ENCODE results near the gene ASTL.
A peak's percentile ranks its signal among the peaks of the same experiment; 100 is the strongest.

Gene ASTL

DNA sequence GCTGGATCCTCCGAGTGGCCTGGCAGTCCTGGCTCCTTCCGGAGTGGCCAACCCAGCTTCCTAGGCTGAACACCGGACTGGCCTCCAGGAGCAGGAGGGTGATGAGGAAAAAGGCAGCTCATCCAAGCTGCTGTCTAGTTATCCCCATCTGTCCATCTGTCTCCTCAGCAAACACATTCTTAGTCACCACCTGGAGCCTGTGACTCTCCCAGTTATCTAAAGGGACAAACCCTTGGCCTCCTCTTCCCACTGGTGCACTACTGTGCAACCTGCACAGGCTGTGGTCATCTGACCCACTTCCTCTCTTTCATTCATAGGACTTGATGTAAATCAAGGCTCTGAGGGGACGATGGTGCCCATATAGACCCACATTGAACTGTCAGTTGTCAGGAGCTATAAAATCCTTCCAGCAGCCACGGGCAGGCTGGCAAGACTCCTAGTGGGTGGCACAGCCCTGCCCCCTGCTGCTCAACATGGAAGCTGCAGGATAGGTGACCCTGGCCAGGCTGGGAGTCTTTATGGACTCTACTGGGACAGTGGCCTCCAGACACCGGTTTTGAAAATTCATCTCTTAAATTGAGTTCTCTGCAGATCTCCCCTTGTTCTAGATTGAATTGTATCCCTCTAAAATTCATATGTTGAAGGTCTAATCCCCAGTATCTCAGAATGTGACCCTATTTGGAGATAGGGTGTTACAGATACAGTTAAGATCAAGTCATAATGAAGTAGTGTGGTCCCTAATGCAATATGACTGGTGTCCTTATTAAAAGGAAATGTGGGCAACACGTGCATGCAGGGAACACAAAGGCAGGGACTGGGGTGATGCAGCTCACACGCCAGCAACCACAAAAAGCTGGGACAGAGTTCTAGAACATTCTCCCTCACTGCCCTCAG is 36.2 kb upstream of the ASTL start:
- H3K27ac ChIP-seq: no peak overlapping the region
- peak; percentile 80 to 85 for TF ChIP-seq CTCF (IDR thresholded peaks at IDR 0.05)

GRCh38 chr2:96171831-96172230 is 33.5 kb upstream of the ASTL start:
- no peaks in the 10 kb centered on the region for H3K36me3 ChIP-seq
- H3K27me3 ChIP-seq: no peaks in the 10 kb centered on the region
- peaks cover 0 to 7% (median 0%) of the 10 kb centered on the region in 3 donors for H3K9me3 ChIP-seq
- no peak overlapping the region for H3K4me3 ChIP-seq
- no peak overlapping the region for H3K27ac ChIP-seq
- H3K4me1 ChIP-seq: no peaks in the 10 kb centered on the region
- TF ChIP-seq CTCF (IDR thresholded peaks at IDR 0.05): no peak
- intact Hi-C loops (cut with DNase I; ENCODE audit: low total_unique reads): no loop called here
- no peak for DNase-seq

More for the DNA sequence above, 36.2 kb upstream of the ASTL start:
- peak; percentile 65 to 80 for DNase-seq
- peaks cover 0 to 5% (median 0%) of the 10 kb centered on the region in 3 donors for H3K9me3 ChIP-seq
- H3K4me3 ChIP-seq: no peak overlapping the region
- H3K4me1 ChIP-seq: no peaks in the 10 kb centered on the region
- no peaks in the 10 kb centered on the region for H3K27me3 ChIP-seq
- intact Hi-C loops (cut with DNase I; ENCODE audit: low total_unique reads): no loop called here
- H3K36me3 ChIP-seq: no peaks in the 10 kb centered on the region

DNA sequence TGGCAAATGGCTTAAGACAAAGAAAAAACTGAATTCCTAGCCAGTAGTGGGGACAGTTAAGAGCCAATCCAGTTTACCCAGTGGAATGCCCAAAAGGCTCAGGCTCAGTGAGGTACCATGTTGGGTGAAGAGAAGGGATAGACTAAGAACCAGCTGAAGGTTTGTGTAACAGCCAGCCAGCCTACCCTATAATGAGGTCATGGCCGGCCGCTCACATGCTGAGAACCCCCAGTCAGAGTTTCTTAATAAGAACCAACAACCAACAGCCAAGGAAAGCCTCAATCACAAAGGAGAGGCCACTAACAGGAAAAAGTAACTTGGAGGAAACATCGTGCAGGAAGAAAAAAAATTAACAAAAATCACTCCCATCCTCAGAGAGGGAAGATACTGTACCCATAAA is 32.3 kb upstream of the ASTL start:
- Histone ChIP-seq H3K27me3 (peaks cover 0 to 2% of the 10 kb centered on the region in 2 donors), H3K36me3 (no peaks in the 10 kb centered on the region), H3K4me1 (no peaks in the 10 kb centered on the region), H3K27ac (no peak overlapping the region), H3K9me3 (peaks cover 0 to 7% (median 0%) of the 10 kb centered on the region in 3 donors), H3K4me3 (no peak overlapping the region)
- TF ChIP-seq CTCF (IDR thresholded peaks at IDR 0.05): no peak
- no peak for DNase-seq
- intact Hi-C loops (cut with DNase I; ENCODE audit: low total_unique reads): no loop called here

DNA sequence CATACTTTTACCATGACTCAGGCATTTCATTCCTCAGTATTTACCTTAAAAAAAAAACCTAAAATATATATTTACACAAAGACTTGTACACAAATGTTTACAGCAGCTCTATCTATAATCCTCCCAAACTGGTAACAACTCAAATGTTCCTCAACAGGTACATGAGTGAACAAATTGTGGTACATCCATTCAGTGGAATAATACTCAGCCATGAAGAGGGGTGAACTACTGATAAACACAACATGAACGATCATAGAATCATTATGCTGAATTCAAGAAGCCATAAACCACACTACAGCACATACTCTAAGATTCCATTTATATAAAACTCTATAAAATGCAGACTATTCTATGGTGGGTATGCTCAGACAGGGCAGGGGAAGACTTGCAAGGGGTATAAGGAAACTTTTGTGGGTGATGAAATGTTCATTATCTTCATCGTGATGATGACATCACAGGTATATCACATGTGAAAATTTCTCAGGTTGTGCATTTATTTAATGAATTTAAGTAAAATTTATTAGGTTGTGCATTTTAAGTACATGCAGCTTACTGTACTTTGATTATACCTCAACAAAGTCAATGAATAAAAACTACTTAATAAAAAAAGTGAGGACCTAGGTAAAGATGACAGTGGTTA is 31.7 kb upstream of the ASTL start:
- Histone ChIP-seq H3K4me1 (no peaks in the 10 kb centered on the region), H3K27ac (no peak overlapping the region), H3K36me3 (no peaks in the 10 kb centered on the region), H3K4me3 (no peak overlapping the region), H3K27me3 (peaks cover 0 to 5% of the 10 kb centered on the region in 2 donors), H3K9me3 (peaks cover 0 to 7% (median 0%) of the 10 kb centered on the region in 3 donors)
- intact Hi-C loops (cut with DNase I; ENCODE audit: low total_unique reads): no loop called here
- no peak for DNase-seq
- no peak for TF ChIP-seq CTCF (IDR thresholded peaks at IDR 0.05)

DNA sequence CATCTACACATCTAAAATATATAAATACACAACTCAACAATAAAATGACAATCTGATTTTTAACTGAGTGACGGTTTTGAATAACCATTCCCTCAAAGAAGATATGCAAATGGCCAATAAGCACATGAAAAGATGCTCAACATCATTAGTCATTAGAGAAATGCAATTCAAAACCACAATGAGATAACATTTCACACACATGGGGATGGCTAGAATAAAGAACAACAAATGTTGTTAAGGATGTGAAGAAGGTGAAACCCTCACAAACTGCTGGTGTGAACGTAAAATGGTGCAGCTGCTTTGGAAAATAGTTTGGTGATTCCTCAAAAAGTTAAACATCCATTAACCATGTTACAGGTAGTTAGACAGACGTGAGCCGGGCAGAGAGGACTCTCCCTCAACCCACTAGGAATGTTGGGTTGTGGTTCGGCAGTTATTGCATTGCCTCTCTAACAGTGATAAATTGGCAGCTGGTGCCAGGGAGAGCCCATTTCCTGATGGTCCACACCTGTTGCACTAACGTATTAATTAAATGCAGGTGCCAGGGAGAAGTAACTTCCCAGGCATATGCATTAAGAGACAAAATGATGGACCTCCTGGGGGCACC is 29.2 kb upstream of the ASTL start:
- H3K27ac ChIP-seq: no peak overlapping the region
- TF ChIP-seq CTCF (IDR thresholded peaks at IDR 0.05): no peak
- H3K4me3 ChIP-seq: no peak overlapping the region
- no peak for DNase-seq
- H3K4me1 ChIP-seq: no peaks in the 10 kb centered on the region
- H3K36me3 ChIP-seq: no peaks in the 10 kb centered on the region
- peaks cover 0 to 23% of the 10 kb centered on the region in 2 donors for H3K27me3 ChIP-seq
- intact Hi-C loops (cut with DNase I; ENCODE audit: low total_unique reads): no loop called here
- peaks cover 0 to 7% (median 0%) of the 10 kb centered on the region in 3 donors for H3K9me3 ChIP-seq

Measured in tibial artery (tissue), 4 donors.